Sigmoid colon (tissue), 4 donors: ENCODE data around the gene CRISPLD2.

Source experiments
- EP300 ChIP-seq, 4 donors: sonication (generic); formaldehyde crosslinking; IDR thresholded peaks; one replicate each; pipeline ENCODE4 v1.6.1; 2017; ENCODE audit warnings: antibody characterized with exemption in 4 of 4
- POLR2A ChIP-seq, 2 donors: fragments of 450-650 bp; IDR thresholded peaks; one replicate each; pipeline ENCODE4 v1.6.1; 2016; ENCODE audit warnings: antibody characterized with exemption in 2 of 2, mild to moderate bottlenecking in 2 of 2, moderate library complexity in 2 of 2
- TF ChIP-seq, protein P1 (sequence below), 4 experiments: fragments of 450-650 bp in 3 of 4; fragments of 200-600 bp in 1 of 4; IDR thresholded peaks; one replicate each; pipeline ENCODE4 v1.5.1; 2016 to 2019; ENCODE audit warnings: antibody characterized with exemption in 4 of 4, mild to moderate bottlenecking in 3 of 4, moderate library complexity in 2 of 4

DNA sequence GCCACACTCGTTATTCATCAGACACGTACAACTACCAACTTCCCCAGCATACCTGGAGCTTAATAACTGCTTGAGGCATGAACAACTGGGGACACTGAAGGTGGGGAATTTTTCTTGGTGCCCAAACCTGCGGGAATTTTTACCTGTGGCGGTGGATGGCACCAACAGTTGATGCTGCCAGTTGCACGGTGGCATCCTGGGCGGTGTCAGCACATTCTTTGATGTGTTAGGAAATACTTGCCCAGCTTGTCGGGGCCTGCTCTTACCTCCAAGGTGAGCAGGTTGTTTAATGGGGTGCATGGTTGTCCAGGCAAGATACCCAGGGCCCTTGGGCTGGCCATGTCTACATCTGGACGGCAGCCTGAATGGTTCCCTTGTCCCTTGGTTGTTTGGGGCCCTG, 79.6 kb downstream of the CRISPLD2 start:
- TF ChIP-seq, protein P1, sequence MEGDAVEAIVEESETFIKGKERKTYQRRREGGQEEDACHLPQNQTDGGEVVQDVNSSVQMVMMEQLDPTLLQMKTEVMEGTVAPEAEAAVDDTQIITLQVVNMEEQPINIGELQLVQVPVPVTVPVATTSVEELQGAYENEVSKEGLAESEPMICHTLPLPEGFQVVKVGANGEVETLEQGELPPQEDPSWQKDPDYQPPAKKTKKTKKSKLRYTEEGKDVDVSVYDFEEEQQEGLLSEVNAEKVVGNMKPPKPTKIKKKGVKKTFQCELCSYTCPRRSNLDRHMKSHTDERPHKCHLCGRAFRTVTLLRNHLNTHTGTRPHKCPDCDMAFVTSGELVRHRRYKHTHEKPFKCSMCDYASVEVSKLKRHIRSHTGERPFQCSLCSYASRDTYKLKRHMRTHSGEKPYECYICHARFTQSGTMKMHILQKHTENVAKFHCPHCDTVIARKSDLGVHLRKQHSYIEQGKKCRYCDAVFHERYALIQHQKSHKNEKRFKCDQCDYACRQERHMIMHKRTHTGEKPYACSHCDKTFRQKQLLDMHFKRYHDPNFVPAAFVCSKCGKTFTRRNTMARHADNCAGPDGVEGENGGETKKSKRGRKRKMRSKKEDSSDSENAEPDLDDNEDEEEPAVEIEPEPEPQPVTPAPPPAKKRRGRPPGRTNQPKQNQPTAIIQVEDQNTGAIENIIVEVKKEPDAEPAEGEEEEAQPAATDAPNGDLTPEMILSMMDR (IDR thresholded peaks at IDR 0.05), result no peak
- no peak for TF ChIP-seq POLR2A (IDR thresholded peaks at IDR 0.05)
- TF ChIP-seq EP300 (IDR thresholded peaks at IDR 0.05), result no peak
